ENCODE data around the gene MBLAC1.

The MBLAC1 gene

GRCh38 chr7:100159099-100159623, 32.4 kb downstream of the MBLAC1 start:
- peak overlapping the region; percentile 90 for H3K27ac Mint-ChIP-seq
- no peaks in the 10 kb centered on the region for H3K27me3 Mint-ChIP-seq
- H3K4me1 Mint-ChIP-seq (ENCODE audit: low read depth) = peaks cover 58% of the 10 kb centered on the region
- peak overlapping the region; percentile 82 for H3K4me3 Mint-ChIP-seq
- DNase-seq = no peak
- no peaks in the 10 kb centered on the region for H3K9me3 Mint-ChIP-seq
- H3K36me3 Mint-ChIP-seq (ENCODE audit: low read depth) = peaks cover 40% of the 10 kb centered on the region

GRCh38 chr7:100160067-100160466, 33.3 kb downstream of the MBLAC1 start:
- Mint-ChIP-seq H3K4me1 (ENCODE audit: low read depth) (peaks cover 57% of the 10 kb centered on the region), H3K27ac (peak overlapping the region; percentile 31), H3K36me3 (ENCODE audit: low read depth) (peaks cover 32% of the 10 kb centered on the region), H3K9me3 (no peaks in the 10 kb centered on the region), H3K27me3 (no peaks in the 10 kb centered on the region), H3K4me3 (peak overlapping the region; percentile 82)
- no peak for DNase-seq

- Mint-ChIP-seq H3K4me3 (no peak overlapping the region), H3K4me1 (ENCODE audit: low read depth) (peaks cover 57% of the 10 kb centered on the region), H3K27ac (peak overlapping the region; percentile 42), H3K36me3 (ENCODE audit: low read depth) (peaks cover 5% of the 10 kb centered on the region), H3K27me3 (no peaks in the 10 kb centered on the region), H3K9me3 (no peaks in the 10 kb centered on the region)
- DNase-seq = peak; percentile 58
Measured at GRCh38 chr7:100163006-100163531, 36.3 kb downstream of the MBLAC1 start.

- Mint-ChIP-seq H3K27ac (peak overlapping the region; percentile 50), H3K4me3 (no peak overlapping the region), H3K4me1 (ENCODE audit: low read depth) (peaks cover 62% of the 10 kb centered on the region), H3K27me3 (no peaks in the 10 kb centered on the region), H3K36me3 (ENCODE audit: low read depth) (peaks cover 2% of the 10 kb centered on the region), H3K9me3 (no peaks in the 10 kb centered on the region)
- DNase-seq = no peak
Measured at GRCh38 chr7:100163871-100164270, 37.1 kb downstream of the MBLAC1 start.

GRCh38 chr7:100166317-100166940, 39.7 kb downstream of the MBLAC1 start:
- Mint-ChIP-seq H3K27ac (peak overlapping the region; percentile 88), H3K36me3 (ENCODE audit: low read depth) (no peaks in the 10 kb centered on the region), H3K27me3 (peaks cover 2% of the 10 kb centered on the region), H3K4me3 (peak overlapping the region; percentile 72), H3K4me1 (ENCODE audit: low read depth) (peaks cover 77% of the 10 kb centered on the region), H3K9me3 (no peaks in the 10 kb centered on the region)
- DNase-seq = peak; percentile 58

GRCh38 chr7:100166970-100167911, 40.5 kb downstream of the MBLAC1 start:
- H3K36me3 Mint-ChIP-seq (ENCODE audit: low read depth) = no peaks in the 10 kb centered on the region
- peak overlapping the region; percentile 88 for H3K27ac Mint-ChIP-seq
- no peak for DNase-seq
- no peaks in the 10 kb centered on the region for H3K9me3 Mint-ChIP-seq
- H3K4me3 Mint-ChIP-seq = peak overlapping the region; percentile 72
- peaks cover 2% of the 10 kb centered on the region for H3K27me3 Mint-ChIP-seq
- peaks cover 79% of the 10 kb centered on the region for H3K4me1 Mint-ChIP-seq (ENCODE audit: low read depth)

GRCh38 chr7:100167912-100168323, 41.2 kb downstream of the MBLAC1 start:
- H3K4me1 Mint-ChIP-seq (ENCODE audit: low read depth) = peaks cover 76% of the 10 kb centered on the region
- no peaks in the 10 kb centered on the region for H3K36me3 Mint-ChIP-seq (ENCODE audit: low read depth)
- no peaks in the 10 kb centered on the region for H3K9me3 Mint-ChIP-seq
- DNase-seq = no peak
- peak overlapping the region; percentile 72 for H3K4me3 Mint-ChIP-seq
- H3K27ac Mint-ChIP-seq = peak overlapping the region; percentile 79
- H3K27me3 Mint-ChIP-seq = peaks cover 2% of the 10 kb centered on the region

GRCh38 chr7:100169147-100169850, 42.5 kb downstream of the MBLAC1 start:
- Mint-ChIP-seq H3K27ac (peak overlapping the region; percentile 66), H3K4me1 (ENCODE audit: low read depth) (peaks cover 62% of the 10 kb centered on the region), H3K9me3 (no peaks in the 10 kb centered on the region), H3K4me3 (peak overlapping the region; percentile 72), H3K27me3 (peaks cover 2% of the 10 kb centered on the region), H3K36me3 (ENCODE audit: low read depth) (no peaks in the 10 kb centered on the region)
- peak; percentile 52 for DNase-seq

GRCh38 chr7:100170101-100170897, 43.5 kb downstream of the MBLAC1 start:
- peak overlapping the region; percentile 4 for H3K4me3 Mint-ChIP-seq
- H3K27ac Mint-ChIP-seq = no peak overlapping the region
- peaks cover 2% of the 10 kb centered on the region for H3K27me3 Mint-ChIP-seq
- no peaks in the 10 kb centered on the region for H3K9me3 Mint-ChIP-seq
- no peaks in the 10 kb centered on the region for H3K36me3 Mint-ChIP-seq (ENCODE audit: low read depth)
- DNase-seq = no peak
- H3K4me1 Mint-ChIP-seq (ENCODE audit: low read depth) = peaks cover 59% of the 10 kb centered on the region

- Mint-ChIP-seq H3K36me3 (ENCODE audit: low read depth) (no peaks in the 10 kb centered on the region), H3K27me3 (peaks cover 2% of the 10 kb centered on the region), H3K27ac (no peak overlapping the region), H3K4me3 (peak overlapping the region; percentile 4), H3K4me1 (ENCODE audit: low read depth) (peaks cover 55% of the 10 kb centered on the region), H3K9me3 (no peaks in the 10 kb centered on the region)
- DNase-seq = peak; percentile 58
Measured at GRCh38 chr7:100171087-100171681, 44.4 kb downstream of the MBLAC1 start.

GRCh38 chr7:100171840-100172239, 45.1 kb downstream of the MBLAC1 start:
- DNase-seq = no peak
- Mint-ChIP-seq H3K4me3 (peak overlapping the region; percentile 57), H3K9me3 (no peaks in the 10 kb centered on the region), H3K27me3 (peaks cover 2% of the 10 kb centered on the region), H3K4me1 (ENCODE audit: low read depth) (peaks cover 55% of the 10 kb centered on the region), H3K36me3 (ENCODE audit: low read depth) (no peaks in the 10 kb centered on the region), H3K27ac (peak overlapping the region; percentile 18)

- Mint-ChIP-seq H3K9me3 (no peaks in the 10 kb centered on the region), H3K27ac (peak overlapping the region; percentile 11), H3K36me3 (ENCODE audit: low read depth) (no peaks in the 10 kb centered on the region), H3K27me3 (peaks cover 2% of the 10 kb centered on the region), H3K4me1 (ENCODE audit: low read depth) (peaks cover 39% of the 10 kb centered on the region), H3K4me3 (no peak overlapping the region)
- DNase-seq = no peak
Measured at GRCh38 chr7:100173806-100174495, 47.2 kb downstream of the MBLAC1 start.

- H3K4me3 Mint-ChIP-seq = no peak overlapping the region
- no peak for DNase-seq
- no peaks in the 10 kb centered on the region for H3K36me3 Mint-ChIP-seq (ENCODE audit: low read depth)
- H3K27me3 Mint-ChIP-seq = peaks cover 2% of the 10 kb centered on the region
- H3K27ac Mint-ChIP-seq = no peak overlapping the region
- peaks cover 33% of the 10 kb centered on the region for H3K4me1 Mint-ChIP-seq (ENCODE audit: low read depth)
- H3K9me3 Mint-ChIP-seq = no peaks in the 10 kb centered on the region
Measured at GRCh38 chr7:100174582-100174981, 47.8 kb downstream of the MBLAC1 start.

All from activated T-cell treated with anti-CD3 and anti-CD28 coated beads, Interleukin-2, amount 50 U/mL, for 24 hours (primary cell).